Karpas-422 (cell line): ENCODE measurements around the gene NOD1. TPM values are rescaled to one million over a fixed set of nuclear protein-coding genes. Genes with fewer than 3 reads are reported as not detected.

Experiments used
- DNase-seq: peaks from one replicate; pipeline ENCODE4 v3.0.0-alpha.2; 2015
- H2AFZ ChIP-seq: fragments of 200-600 bp; sonication (generic); 2 replicates; pipeline ENCODE4 v1.6.1; 2014; ENCODE audit warnings: antibody characterized with exemption, low read length, mixed read lengths
- H3K27ac ChIP-seq: fragments of 200-600 bp; sonication (generic); 2 replicates; pipeline ENCODE4 v1.5.1; 2014; ENCODE audit warnings: mild to moderate bottlenecking, low read length, moderate library complexity
- H3K27me3 ChIP-seq: fragments of 200-600 bp; sonication (generic); 2 replicates; pipeline ENCODE4 v1.6.1; 2014; ENCODE audit warnings: low read length, mixed read lengths
- H3K36me3 ChIP-seq: fragments of 200-600 bp; sonication (generic); 2 replicates; pipeline ENCODE4 v1.6.1; 2014; ENCODE audit warnings: low read length, mixed read lengths; ENCODE audit not compliant: insufficient read depth
- H3K4me1 ChIP-seq: fragments of 200-600 bp; sonication (generic); 2 replicates; pipeline ENCODE4 v1.6.1; 2014; ENCODE audit warnings: mild to moderate bottlenecking, low read length, mixed read lengths
- H3K4me2 ChIP-seq: fragments of 200-600 bp; sonication (generic); 2 replicates; pipeline ENCODE4 v1.6.1; 2014; ENCODE audit warnings: low read length, low read depth, mild to moderate bottlenecking; ENCODE audit not compliant: poor library complexity, severe bottlenecking
- H3K4me3 ChIP-seq: fragments of 200-600 bp; sonication (generic); 2 replicates; pipeline ENCODE4 v1.5.1; 2014; ENCODE audit warnings: mild to moderate bottlenecking, antibody characterized with exemption, low read length, mixed read lengths
- H3K79me2 ChIP-seq: fragments of 200-600 bp; sonication (generic); 2 replicates; pipeline ENCODE4 v1.6.1; 2014; ENCODE audit warnings: mild to moderate bottlenecking, low read length, mixed read lengths
- H3K9ac ChIP-seq: fragments of 200-600 bp; sonication (generic); 2 replicates; pipeline ENCODE4 v1.6.0; 2014; ENCODE audit warnings: low read length
- H3K9me2 ChIP-seq: fragments of 200-600 bp; sonication (generic), shearing (Covaris generic); replicated peaks from 2 replicates; pipeline ENCODE4 v1.6.0; 2014; ENCODE audit warnings: mild to moderate bottlenecking, low read length, moderate library complexity; ENCODE audit not compliant: insufficient read depth
- H3K9me3 ChIP-seq: fragments of 300-700, 200-600 bp; sonication (generic); 2 replicates; pipeline ENCODE4 v1.6.1; 2014; ENCODE audit warnings: low read length, mixed read lengths
- H4K20me1 ChIP-seq: fragments of 200-600 bp; sonication (generic); 2 replicates; pipeline ENCODE4 v1.6.1; 2014; ENCODE audit warnings: mild to moderate bottlenecking, antibody characterized with exemption, low read length, low read depth; ENCODE audit not compliant: insufficient read depth
- total RNA-seq: library from RNA; depleted of rRNA; stranded (reverse); fragments of >200 nt; shearing (Covaris generic); gene quantifications from 2 replicates; pipeline ENCODE4 v1.2.3, GENCODE V29; 2014; ENCODE audit warnings: low replicate concordance

Gene NOD1
- total RNA-seq, 1 experiment from 2014 or later, result 4.5 TPM

DNA sequence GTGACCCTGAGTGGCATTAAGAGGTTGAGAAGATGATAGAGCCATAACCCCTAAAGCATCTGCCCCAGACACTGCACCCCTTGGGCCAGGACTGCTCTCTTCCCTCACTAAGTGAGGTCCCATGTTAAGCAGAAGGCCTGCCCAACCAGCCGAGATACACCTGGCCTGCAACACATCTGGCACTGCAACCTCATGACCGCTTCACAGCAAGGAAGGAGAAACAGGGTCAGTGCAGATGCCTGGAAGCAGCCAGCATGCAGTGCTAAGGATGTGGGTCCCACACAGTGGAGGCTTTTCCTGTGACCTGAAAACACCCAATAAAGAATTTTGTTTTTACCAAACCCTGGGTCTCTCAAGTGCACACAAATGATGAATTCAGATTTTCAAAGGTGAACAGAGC is 7.4 kb downstream of the NOD1 start:
- no peak overlapping the region for H3K9ac ChIP-seq
- H3K27me3 ChIP-seq, result no peaks in the 10 kb centered on the region
- H3K79me2 ChIP-seq, result no peaks in the 10 kb centered on the region
- H2AFZ ChIP-seq, result no peak overlapping the region
- H4K20me1 ChIP-seq, result 0 out of 2 replicates have a peak, but pooled peaks cover 3% of the 10 kb centered on the region
- H3K4me3 ChIP-seq, result no peak overlapping the region
- no peak for DNase-seq
- H3K27ac ChIP-seq, result no peak overlapping the region
- no peaks in the 10 kb centered on the region for H3K9me2 ChIP-seq
- no peaks in the 10 kb centered on the region for H3K36me3 ChIP-seq
- H3K9me3 ChIP-seq, result no peaks in the 10 kb centered on the region
- no peak overlapping the region for H3K4me2 ChIP-seq
- H3K4me1 ChIP-seq, result peaks cover 3% of the 10 kb centered on the region

DNA sequence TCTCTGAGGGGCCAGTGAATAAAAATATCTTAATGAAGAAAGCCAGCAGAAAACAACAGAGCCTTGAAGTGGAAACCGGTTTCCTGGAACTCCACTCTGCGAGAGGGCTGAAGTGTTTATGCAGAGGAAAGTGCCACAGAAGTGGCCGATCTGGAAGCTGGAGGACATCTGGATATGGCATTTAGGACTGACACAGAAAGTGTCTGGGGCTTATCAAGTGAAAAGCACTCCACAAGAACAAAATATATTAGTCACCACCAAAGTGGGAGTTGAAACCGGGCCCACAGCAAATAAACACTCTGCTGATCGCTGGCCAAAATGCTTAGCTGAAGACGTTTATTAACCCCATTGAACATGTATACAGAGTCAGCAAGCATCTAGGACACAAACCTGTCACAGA is 7.8 kb downstream of the NOD1 start:
- Histone ChIP-seq H3K4me3 (no peak overlapping the region), H3K79me2 (no peaks in the 10 kb centered on the region)
- no peak for DNase-seq

GRCh38 chr7:30470163-30470770 is 8.3 kb downstream of the NOD1 start:
- H3K4me3 ChIP-seq, result no peak overlapping the region
- no peak for DNase-seq
- H3K9ac ChIP-seq, result no peak overlapping the region
- H3K36me3 ChIP-seq, result no peaks in the 10 kb centered on the region
- H4K20me1 ChIP-seq, result 0 out of 2 replicates have a peak, but pooled peaks cover 2% of the 10 kb centered on the region
- no peaks in the 10 kb centered on the region for H3K27me3 ChIP-seq
- H3K27ac ChIP-seq, result no peak overlapping the region
- H2AFZ ChIP-seq, result no peak overlapping the region
- H3K9me3 ChIP-seq, result no peaks in the 10 kb centered on the region
- peaks cover 13% of the 10 kb centered on the region for H3K4me1 ChIP-seq
- no peaks in the 10 kb centered on the region for H3K79me2 ChIP-seq
- no peak overlapping the region for H3K4me2 ChIP-seq
- H3K9me2 ChIP-seq, result no peaks in the 10 kb centered on the region

More for the DNA sequence above, 7.8 kb downstream of the NOD1 start:
- H3K4me2 ChIP-seq, result no peak overlapping the region
- no peak overlapping the region for H2AFZ ChIP-seq
- no peak overlapping the region for H3K9ac ChIP-seq
- H3K9me3 ChIP-seq, result no peaks in the 10 kb centered on the region
- H3K27me3 ChIP-seq, result no peaks in the 10 kb centered on the region
- H3K27ac ChIP-seq, result no peak overlapping the region
- 0 out of 2 replicates have a peak, but pooled peaks cover 3% of the 10 kb centered on the region for H4K20me1 ChIP-seq
- no peaks in the 10 kb centered on the region for H3K36me3 ChIP-seq
- peaks cover 8% of the 10 kb centered on the region for H3K4me1 ChIP-seq
- no peaks in the 10 kb centered on the region for H3K9me2 ChIP-seq

GRCh38 chr7:30469303-30469702 is 9.3 kb downstream of the NOD1 start:
- no peak overlapping the region for H3K27ac ChIP-seq
- H3K9me2 ChIP-seq, result no peaks in the 10 kb centered on the region
- H2AFZ ChIP-seq, result no peak overlapping the region
- H3K9ac ChIP-seq, result no peak overlapping the region
- no peaks in the 10 kb centered on the region for H4K20me1 ChIP-seq
- H3K79me2 ChIP-seq, result no peaks in the 10 kb centered on the region
- H3K4me2 ChIP-seq, result no peak overlapping the region
- no peaks in the 10 kb centered on the region for H3K27me3 ChIP-seq
- H3K4me1 ChIP-seq, result peaks cover 22% of the 10 kb centered on the region
- no peaks in the 10 kb centered on the region for H3K36me3 ChIP-seq
- DNase-seq, result no peak
- no peaks in the 10 kb centered on the region for H3K9me3 ChIP-seq
- H3K4me3 ChIP-seq, result no peak overlapping the region

- Histone ChIP-seq H3K36me3 (no peaks in the 10 kb centered on the region), H2AFZ (no peak overlapping the region), H3K4me3 (no peak overlapping the region), H3K27ac (no peak overlapping the region), H3K9ac (no peak overlapping the region), H3K27me3 (no peaks in the 10 kb centered on the region), H4K20me1 (no peaks in the 10 kb centered on the region), H3K9me3 (no peaks in the 10 kb centered on the region), H3K79me2 (no peaks in the 10 kb centered on the region), H3K4me1 (peaks cover 27% of the 10 kb centered on the region), H3K4me2 (no peak overlapping the region), H3K9me2 (no peaks in the 10 kb centered on the region)
- no peak for DNase-seq
Observed at GRCh38 chr7:30468791-30469190, 9.8 kb downstream of the NOD1 start.

GRCh38 chr7:30468041-30468440 is 10.5 kb downstream of the NOD1 start:
- Histone ChIP-seq H3K9me2 (no peaks in the 10 kb centered on the region), H4K20me1 (no peaks in the 10 kb centered on the region), H3K4me3 (no peak overlapping the region), H3K4me2 (no peak overlapping the region), H3K9ac (no peak overlapping the region), H3K4me1 (peaks cover 35% of the 10 kb centered on the region), H3K27ac (no peak overlapping the region), H3K9me3 (no peaks in the 10 kb centered on the region), H3K36me3 (no peaks in the 10 kb centered on the region), H3K27me3 (no peaks in the 10 kb centered on the region), H3K79me2 (no peaks in the 10 kb centered on the region), H2AFZ (no peak overlapping the region)
- no peak for DNase-seq

DNA sequence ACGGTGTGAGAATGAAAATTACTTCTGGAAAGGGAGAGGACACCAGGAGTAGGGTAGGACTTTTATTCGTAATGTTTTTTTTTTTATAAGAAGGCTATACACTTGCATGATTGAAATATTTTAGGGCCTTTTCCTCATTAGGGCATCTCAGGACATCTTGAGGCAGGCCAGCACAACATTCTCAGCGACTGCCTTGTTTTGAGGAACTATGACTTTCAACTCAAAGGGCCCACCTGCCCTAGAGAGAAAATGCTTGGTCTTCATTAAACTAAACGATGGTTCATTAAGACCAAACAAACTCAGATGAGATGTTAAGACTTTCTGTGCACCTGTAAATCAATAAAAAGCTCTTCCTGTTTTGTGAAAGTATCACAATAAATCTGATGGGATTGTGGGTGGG is 11.3 kb downstream of the NOD1 start:
- no peak for DNase-seq
- peaks cover 37% of the 10 kb centered on the region for H3K4me1 ChIP-seq
- H2AFZ ChIP-seq, result no peak overlapping the region
- H4K20me1 ChIP-seq, result no peaks in the 10 kb centered on the region
- no peaks in the 10 kb centered on the region for H3K27me3 ChIP-seq
- H3K36me3 ChIP-seq, result no peaks in the 10 kb centered on the region
- no peaks in the 10 kb centered on the region for H3K9me3 ChIP-seq
- no peak overlapping the region for H3K4me3 ChIP-seq
- no peaks in the 10 kb centered on the region for H3K79me2 ChIP-seq
- no peak overlapping the region for H3K9ac ChIP-seq
- H3K9me2 ChIP-seq, result no peaks in the 10 kb centered on the region
- no peak overlapping the region for H3K27ac ChIP-seq
- no peak overlapping the region for H3K4me2 ChIP-seq

DNA sequence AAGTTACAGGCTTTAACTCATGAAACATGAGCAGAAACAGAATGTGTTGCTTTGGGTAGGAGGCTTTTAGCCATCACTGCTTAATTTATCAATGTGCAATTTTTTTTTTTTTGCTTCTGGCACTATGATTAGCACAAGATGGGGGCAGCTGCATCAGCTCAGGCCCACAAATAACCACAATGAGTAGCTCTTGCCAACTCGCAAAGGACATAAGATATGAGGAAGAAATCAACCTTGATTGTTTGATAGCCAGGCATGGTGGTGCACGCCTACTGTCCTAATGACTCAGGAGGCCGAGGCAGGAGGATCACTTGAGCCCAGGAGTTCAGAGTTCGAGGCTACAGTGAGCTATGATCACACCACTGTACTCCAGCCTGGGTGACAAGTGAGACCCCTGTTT is 12.3 kb downstream of the NOD1 start:
- H3K4me1 ChIP-seq, result peaks cover 37% of the 10 kb centered on the region
- no peak overlapping the region for H3K27ac ChIP-seq
- H3K27me3 ChIP-seq, result no peaks in the 10 kb centered on the region
- no peaks in the 10 kb centered on the region for H3K9me2 ChIP-seq
- H3K9me3 ChIP-seq, result no peaks in the 10 kb centered on the region
- H4K20me1 ChIP-seq, result no peaks in the 10 kb centered on the region
- no peaks in the 10 kb centered on the region for H3K36me3 ChIP-seq
- H3K79me2 ChIP-seq, result no peaks in the 10 kb centered on the region
- no peak overlapping the region for H3K9ac ChIP-seq
- DNase-seq, result peak; percentile 42
- no peak overlapping the region for H3K4me3 ChIP-seq
- no peak overlapping the region for H2AFZ ChIP-seq
- no peak overlapping the region for H3K4me2 ChIP-seq
